HG03097 (cell line): ENCODE results near the gene PLA2G15.
"Not testable (repeated sequence)": the region's sequence is repeated elsewhere in the genome, so short reads cannot be mapped to it uniquely, and the experiment has no call there.

Experiments used
- ATAC-seq: cut with Tn5 transposase; IDR thresholded peaks from one replicate; pipeline ENCODE4 v1.9.1; 2021; ENCODE audit not compliant: unreplicated experiment, low FRiP score

Gene PLA2G15

GRCh38 chr16:68275611-68276191 lies 30.5 kb downstream of the PLA2G15 start:
- peak; percentile 60 for ATAC-seq

GRCh38 chr16:68276223-68276622 lies 31.1 kb downstream of the PLA2G15 start:
- ATAC-seq = no peak

- ATAC-seq = no peak
Observed at GRCh38 chr16:68279726-68280558, 34.8 kb downstream of the PLA2G15 start.

GRCh38 chr16:68281368-68282063 lies 36.3 kb downstream of the PLA2G15 start:
- ATAC-seq = no peak

GRCh38 chr16:68282064-68282452 lies 36.9 kb downstream of the PLA2G15 start:
- ATAC-seq = no peak

GRCh38 chr16:68283346-68283745 lies 38.2 kb downstream of the PLA2G15 start:
- no peak for ATAC-seq

- no peak for ATAC-seq
Observed at GRCh38 chr16:68283801-68284598, 38.8 kb downstream of the PLA2G15 start.

GRCh38 chr16:68284847-68285246 lies 39.7 kb downstream of the PLA2G15 start:
- no peak for ATAC-seq

GRCh38 chr16:68285683-68286082 lies 40.5 kb downstream of the PLA2G15 start:
- no peak for ATAC-seq

- ATAC-seq = no peak
Observed at GRCh38 chr16:68286153-68287074, 41.2 kb downstream of the PLA2G15 start.

GRCh38 chr16:68287276-68288251 lies 42.4 kb downstream of the PLA2G15 start:
- ATAC-seq = no peak

- no peak for ATAC-seq
Observed at GRCh38 chr16:68288252-68288650, 43.1 kb downstream of the PLA2G15 start.

- ATAC-seq = not testable (repeated sequence)
Observed at GRCh38 chr16:68288796-68289195, 43.6 kb downstream of the PLA2G15 start.

GRCh38 chr16:68289202-68289601 lies 44.0 kb downstream of the PLA2G15 start:
- peak; percentile 9 for ATAC-seq

- peak; percentile 59 for ATAC-seq
Observed at GRCh38 chr16:68289621-68290329, 44.6 kb downstream of the PLA2G15 start.

GRCh38 chr16:68290450-68290849 lies 45.3 kb downstream of the PLA2G15 start:
- ATAC-seq = no peak

- ATAC-seq = no peak
Observed at GRCh38 chr16:68291227-68291626, 46.1 kb downstream of the PLA2G15 start.

- ATAC-seq = no peak
Observed at GRCh38 chr16:68292425-68292824, 47.3 kb downstream of the PLA2G15 start.
